ENCODE data around the gene SLCO2B1.

The SLCO2B1 gene

GRCh38 chr11:75133976-75134375 lies 16.9 kb upstream of the SLCO2B1 start:
- Mint-ChIP-seq H3K27me3 (ENCODE audit: low read depth, poor library complexity) (peaks cover 36% of the 10 kb centered on the region), H3K36me3 (ENCODE audit: low read depth) (no peaks in the 10 kb centered on the region), H3K4me3 (no peak overlapping the region), H3K27ac (no peak overlapping the region), H3K9me3 (peaks cover 13% of the 10 kb centered on the region), H3K4me1 (no peaks in the 10 kb centered on the region)
- no peak for TF ChIP-seq CTCF (IDR thresholded peaks at IDR 0.05)
- no peak for DNase-seq

- DNase-seq = no peak
- no peaks in the 10 kb centered on the region for H3K4me1 Mint-ChIP-seq
- H3K4me3 Mint-ChIP-seq = no peak overlapping the region
- H3K36me3 Mint-ChIP-seq (ENCODE audit: low read depth) = no peaks in the 10 kb centered on the region
- H3K27ac Mint-ChIP-seq = no peak overlapping the region
- H3K9me3 Mint-ChIP-seq = peaks cover 4% of the 10 kb centered on the region
- H3K27me3 Mint-ChIP-seq (ENCODE audit: low read depth, poor library complexity) = peaks cover 37% of the 10 kb centered on the region
- no peak for TF ChIP-seq CTCF (IDR thresholded peaks at IDR 0.05)
Observed at GRCh38 chr11:75135021-75135650, 15.8 kb upstream of the SLCO2B1 start.

- no peak overlapping the region for H3K27ac Mint-ChIP-seq
- H3K27me3 Mint-ChIP-seq (ENCODE audit: low read depth, poor library complexity) = peaks cover 37% of the 10 kb centered on the region
- no peaks in the 10 kb centered on the region for H3K4me1 Mint-ChIP-seq
- DNase-seq = no peak
- no peak for TF ChIP-seq CTCF (IDR thresholded peaks at IDR 0.05)
- no peak overlapping the region for H3K4me3 Mint-ChIP-seq
- H3K9me3 Mint-ChIP-seq = peaks cover 4% of the 10 kb centered on the region
- H3K36me3 Mint-ChIP-seq (ENCODE audit: low read depth) = no peaks in the 10 kb centered on the region
Observed at GRCh38 chr11:75135651-75136050, 15.3 kb upstream of the SLCO2B1 start.

GRCh38 chr11:75140269-75141138 lies 10.4 kb upstream of the SLCO2B1 start:
- DNase-seq = peak; percentile 81
- no peaks in the 10 kb centered on the region for H3K9me3 Mint-ChIP-seq
- peak; percentile 98 for TF ChIP-seq CTCF (IDR thresholded peaks at IDR 0.05)
- no peak overlapping the region for H3K4me3 Mint-ChIP-seq
- H3K36me3 Mint-ChIP-seq (ENCODE audit: low read depth) = no peaks in the 10 kb centered on the region
- H3K27me3 Mint-ChIP-seq (ENCODE audit: low read depth, poor library complexity) = peaks cover 29% of the 10 kb centered on the region
- peaks cover 13% of the 10 kb centered on the region for H3K4me1 Mint-ChIP-seq
- no peak overlapping the region for H3K27ac Mint-ChIP-seq

DNA sequence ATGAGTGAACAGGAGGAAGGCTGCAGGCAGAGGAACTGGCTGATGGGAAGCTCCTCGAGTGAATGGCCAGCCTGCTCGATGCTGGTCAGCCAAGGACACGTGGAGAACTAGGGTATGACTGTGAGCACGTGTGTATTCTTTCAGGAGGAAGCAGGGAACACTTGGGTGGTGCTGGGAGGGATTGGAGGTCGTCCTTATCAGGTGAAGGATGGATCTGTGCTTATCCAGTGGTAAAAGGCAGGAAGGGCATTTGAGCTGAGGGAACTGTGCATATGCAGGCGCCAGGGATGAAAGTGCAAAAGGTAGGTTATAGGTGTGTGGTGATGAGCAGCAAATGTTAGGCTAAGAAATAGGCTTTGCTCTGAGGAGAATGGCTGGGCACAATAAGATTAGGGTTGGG lies 9.7 kb upstream of the SLCO2B1 start:
- DNase-seq = no peak
- H3K9me3 Mint-ChIP-seq = no peaks in the 10 kb centered on the region
- H3K4me1 Mint-ChIP-seq = peaks cover 13% of the 10 kb centered on the region
- TF ChIP-seq CTCF (IDR thresholded peaks at IDR 0.05) = no peak
- peaks cover 35% of the 10 kb centered on the region for H3K27me3 Mint-ChIP-seq (ENCODE audit: low read depth, poor library complexity)
- H3K4me3 Mint-ChIP-seq = no peak overlapping the region
- no peaks in the 10 kb centered on the region for H3K36me3 Mint-ChIP-seq (ENCODE audit: low read depth)
- H3K27ac Mint-ChIP-seq = no peak overlapping the region

Data from nephron progenitor cell (in vitro differentiated cells).